HG03045 (cell line): ENCODE data around the gene NPAS1.

Experiments
- ATAC-seq: cut with Tn5 transposase; IDR thresholded peaks from one replicate; pipeline ENCODE4 v1.9.1; 2021; ENCODE audit warnings: mild to moderate bottlenecking, moderate library complexity; ENCODE audit not compliant: unreplicated experiment

Gene NPAS1

GRCh38 chr19:47018923-47019322, 714 bp upstream of the NPAS1 start:
- ATAC-seq: no peak

GRCh38 chr19:47020132-47020805, 632 bp downstream of the NPAS1 start:
- ATAC-seq: no peak

- ATAC-seq: no peak
These were observed 1.4 kb downstream of the NPAS1 start for GRCh38 chr19:47020992-47021496.

GRCh38 chr19:47021536-47022139, 2.0 kb downstream of the NPAS1 start:
- ATAC-seq: no peak

- no peak for ATAC-seq
These were observed 2.5 kb downstream of the NPAS1 start for GRCh38 chr19:47022140-47022536.

GRCh38 chr19:47022541-47023447, 3.2 kb downstream of the NPAS1 start:
- ATAC-seq: no peak

GRCh38 chr19:47023448-47023794, 3.8 kb downstream of the NPAS1 start:
- ATAC-seq: no peak

GRCh38 chr19:47024502-47024901, 4.9 kb downstream of the NPAS1 start:
- no peak for ATAC-seq

GRCh38 chr19:47026156-47026555, 6.5 kb downstream of the NPAS1 start:
- ATAC-seq: no peak

- no peak for ATAC-seq
These were observed 7.3 kb downstream of the NPAS1 start for GRCh38 chr19:47026889-47027288.

- no peak for ATAC-seq
These were observed 8.0 kb downstream of the NPAS1 start for GRCh38 chr19:47027586-47028088.

- no peak for ATAC-seq
These were observed 8.6 kb downstream of the NPAS1 start for GRCh38 chr19:47028195-47028601.

- no peak for ATAC-seq
These were observed 12.7 kb downstream of the NPAS1 start for GRCh38 chr19:47032171-47032811.

- peak; percentile 83 for ATAC-seq
These were observed 15.8 kb downstream of the NPAS1 start for GRCh38 chr19:47035127-47036096.

- peak; percentile 11 for ATAC-seq
These were observed 16.5 kb downstream of the NPAS1 start for GRCh38 chr19:47036097-47036651.

GRCh38 chr19:47037766-47038165, 18.1 kb downstream of the NPAS1 start:
- ATAC-seq: no peak

- no peak for ATAC-seq
These were observed 19.7 kb downstream of the NPAS1 start for GRCh38 chr19:47039239-47039874.

GRCh38 chr19:47040869-47041268, 21.2 kb downstream of the NPAS1 start:
- ATAC-seq: no peak
